Measurements from ENCODE around the gene SPAG16.

DNA sequence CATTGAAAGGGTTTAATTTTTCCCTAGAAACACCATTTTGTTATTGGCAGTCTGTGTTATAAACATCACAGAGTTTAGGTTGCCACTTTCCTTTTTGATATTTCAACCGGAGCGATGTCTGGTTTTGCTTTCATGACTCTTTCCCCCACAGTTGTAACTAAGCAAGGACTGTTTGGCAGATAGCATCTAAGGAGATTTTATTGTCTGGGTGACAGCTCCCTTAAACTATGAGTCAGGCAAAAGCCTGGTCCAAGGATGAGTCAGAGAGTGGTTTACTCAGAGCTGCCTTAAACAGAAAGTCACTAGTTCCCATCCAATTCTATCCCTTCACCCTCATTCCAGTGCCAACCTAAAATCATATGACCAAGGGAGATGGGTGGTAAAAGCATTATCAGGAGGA is 785.0 kb downstream of the SPAG16 start:
- TF ChIP-seq HDAC2 (IDR thresholded peaks at IDR 0.05) (no peak), EHF (CRISPR knock-in tag; IDR thresholded peaks at IDR 0.05) (no peak), HEYL (CRISPR knock-in tag; IDR thresholded peaks at IDR 0.05) (no peak), POLR2A (IDR thresholded peaks at IDR 0.05; ENCODE audit: low read length) (no peak), CEBPB (IDR thresholded peaks at IDR 0.05) (no peak; a peak in 1 of 4 replicates), PHF8 (IDR thresholded peaks at IDR 0.05; ENCODE audit: borderline replicate concordance, low read depth) (no peak), RCOR1 (IDR thresholded peaks at IDR 0.05; ENCODE audit: low read depth, low read length) (no peak), CHD2 (IDR thresholded peaks at IDR 0.05; ENCODE audit: low read length, partially characterized antibody) (no peak), RAD21 (conservative IDR thresholded peaks at IDR 0.05 in 1 of 2, IDR thresholded peaks at IDR 0.05 in 1 of 2) (peak in 1 of 2 experiments; percentile 37; a peak in 3 of 5 replicates), ZFP36 (IDR thresholded peaks at IDR 0.05; ENCODE audit: borderline replicate concordance, partially characterized antibody) (no peak), KDM5A (IDR thresholded peaks at IDR 0.05) (no peak)
- TF ChIP-seq, protein P1, sequence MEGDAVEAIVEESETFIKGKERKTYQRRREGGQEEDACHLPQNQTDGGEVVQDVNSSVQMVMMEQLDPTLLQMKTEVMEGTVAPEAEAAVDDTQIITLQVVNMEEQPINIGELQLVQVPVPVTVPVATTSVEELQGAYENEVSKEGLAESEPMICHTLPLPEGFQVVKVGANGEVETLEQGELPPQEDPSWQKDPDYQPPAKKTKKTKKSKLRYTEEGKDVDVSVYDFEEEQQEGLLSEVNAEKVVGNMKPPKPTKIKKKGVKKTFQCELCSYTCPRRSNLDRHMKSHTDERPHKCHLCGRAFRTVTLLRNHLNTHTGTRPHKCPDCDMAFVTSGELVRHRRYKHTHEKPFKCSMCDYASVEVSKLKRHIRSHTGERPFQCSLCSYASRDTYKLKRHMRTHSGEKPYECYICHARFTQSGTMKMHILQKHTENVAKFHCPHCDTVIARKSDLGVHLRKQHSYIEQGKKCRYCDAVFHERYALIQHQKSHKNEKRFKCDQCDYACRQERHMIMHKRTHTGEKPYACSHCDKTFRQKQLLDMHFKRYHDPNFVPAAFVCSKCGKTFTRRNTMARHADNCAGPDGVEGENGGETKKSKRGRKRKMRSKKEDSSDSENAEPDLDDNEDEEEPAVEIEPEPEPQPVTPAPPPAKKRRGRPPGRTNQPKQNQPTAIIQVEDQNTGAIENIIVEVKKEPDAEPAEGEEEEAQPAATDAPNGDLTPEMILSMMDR (IDR thresholded peaks at IDR 0.05), result no peak
- TF ChIP-seq, protein P2, sequence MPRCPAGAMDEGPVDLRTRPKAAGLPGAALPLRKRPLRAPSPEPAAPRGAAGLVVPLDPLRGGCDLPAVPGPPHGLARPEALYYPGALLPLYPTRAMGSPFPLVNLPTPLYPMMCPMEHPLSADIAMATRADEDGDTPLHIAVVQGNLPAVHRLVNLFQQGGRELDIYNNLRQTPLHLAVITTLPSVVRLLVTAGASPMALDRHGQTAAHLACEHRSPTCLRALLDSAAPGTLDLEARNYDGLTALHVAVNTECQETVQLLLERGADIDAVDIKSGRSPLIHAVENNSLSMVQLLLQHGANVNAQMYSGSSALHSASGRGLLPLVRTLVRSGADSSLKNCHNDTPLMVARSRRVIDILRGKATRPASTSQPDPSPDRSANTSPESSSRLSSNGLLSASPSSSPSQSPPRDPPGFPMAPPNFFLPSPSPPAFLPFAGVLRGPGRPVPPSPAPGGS (IDR thresholded peaks at IDR 0.05), result no peak

Data from A549 (cell line).